HepG2 (cell line): ENCODE measurements around the gene CARD9. TPM values are rescaled to one million over a fixed set of nuclear protein-coding genes. Genes with fewer than 3 reads are reported as not detected.

ENCODE experiments used
- DMAP1 ChIP-seq: IDR thresholded peaks from 2 replicates; pipeline ENCODE4 v1.6.1; 2016
- DPF2 ChIP-seq: sonication (generic); formaldehyde crosslinking; IDR thresholded peaks from 2 replicates; pipeline ENCODE4 v1.4.0; 2020; ENCODE audit warnings: mild to moderate bottlenecking, low read depth, missing genetic modification reagents, borderline replicate concordance
- ESRRA ChIP-seq: sonication (generic); formaldehyde crosslinking; IDR thresholded peaks from 2 replicates; pipeline ENCODE4 v1.5.1; 2020; ENCODE audit warnings: mild to moderate bottlenecking, low read depth, missing genetic modification reagents
- HMGA1 ChIP-seq: sonication (generic); formaldehyde crosslinking; conservative IDR thresholded peaks from 2 replicates; pipeline ENCODE4 v1.4.0; 2020; ENCODE audit warnings: missing genetic modification reagents
- IRX3 ChIP-seq: sonication (generic); formaldehyde crosslinking; IDR thresholded peaks from 2 replicates; pipeline ENCODE4 v1.8.1; 2023; ENCODE audit warnings: mild to moderate bottlenecking, low read depth, missing genetic modification reagents, borderline replicate concordance
- KMT2B ChIP-seq: IDR thresholded peaks from 2 replicates; pipeline ENCODE4 v1.6.1; 2016; ENCODE audit warnings: missing genetic modification reagents, missing compliant biosample characterization
- MTF2 ChIP-seq: sonication (generic); formaldehyde crosslinking; IDR thresholded peaks from 2 replicates; pipeline ENCODE4 v1.5.0; 2020; ENCODE audit warnings: missing genetic modification reagents, borderline replicate concordance
- NFATC3 ChIP-seq: sonication (generic); formaldehyde crosslinking; IDR thresholded peaks from 2 replicates; pipeline ENCODE4 v1.5.1; 2020; ENCODE audit warnings: mild to moderate bottlenecking, missing genetic modification reagents
- NR1H2 ChIP-seq: sonication (generic); formaldehyde crosslinking; IDR thresholded peaks from 2 replicates; pipeline ENCODE4 v1.8.1; 2022; ENCODE audit warnings: low read depth, missing genetic modification reagents, borderline replicate concordance
- PHF8 ChIP-seq: sonication (generic); formaldehyde crosslinking; IDR thresholded peaks from 2 replicates; pipeline ENCODE4 v1.5.0; 2020; ENCODE audit warnings: missing genetic modification reagents
- SALL1 ChIP-seq: sonication (generic); formaldehyde crosslinking; IDR thresholded peaks from 2 replicates; pipeline ENCODE4 v1.8.0; 2022; ENCODE audit warnings: mild to moderate bottlenecking, missing genetic modification reagents
- SOX13 ChIP-seq, 3 experiments: fragments of 450-650 bp in 1 of 3; sonication (generic) in 1 of 3; formaldehyde crosslinking in 1 of 3; IDR thresholded peaks in 2 of 3; conservative IDR thresholded peaks in 1 of 3; 2 replicates each; pipeline versions ENCODE4 v1.5.0 to v1.6.1; 2016 to 2020; ENCODE audit warnings: antibody characterized with exemption in 1 of 3, mild to moderate bottlenecking in 1 of 3, missing compliant biosample characterization in 1 of 3, missing genetic modification reagents in 1 of 3, moderate library complexity in 1 of 3
- TBX2 ChIP-seq: sonication (generic); formaldehyde crosslinking; IDR thresholded peaks from 2 replicates; pipeline ENCODE4 v1.5.0; 2020; ENCODE audit warnings: missing genetic modification reagents, mild to moderate bottlenecking, borderline replicate concordance
- ZNF12 ChIP-seq: sonication (generic); formaldehyde crosslinking; IDR thresholded peaks from 2 replicates; pipeline ENCODE4 v1.5.0; 2020; ENCODE audit warnings: missing genetic modification reagents
- ZNF543 ChIP-seq: sonication (generic); formaldehyde crosslinking; IDR thresholded peaks from 2 replicates; pipeline ENCODE4 v1.4.0; 2020; ENCODE audit warnings: mild to moderate bottlenecking, missing genetic modification reagents
- ZNF546 ChIP-seq: sonication (generic); formaldehyde crosslinking; conservative IDR thresholded peaks from 2 replicates; pipeline ENCODE4 v1.8.1; 2023; ENCODE audit warnings: mild to moderate bottlenecking, missing genetic modification reagents
- ZNF616 ChIP-seq: sonication (generic); formaldehyde crosslinking; IDR thresholded peaks from 2 replicates; pipeline ENCODE4 v1.5.0; 2020; ENCODE audit warnings: low read depth, mild to moderate bottlenecking, missing genetic modification reagents
- ZNF619 ChIP-seq: sonication (generic); formaldehyde crosslinking; IDR thresholded peaks from 2 replicates; pipeline ENCODE4 v1.4.0; 2020; ENCODE audit warnings: mild to moderate bottlenecking, missing genetic modification reagents
- ZNF772 ChIP-seq: sonication (generic); formaldehyde crosslinking; IDR thresholded peaks from 2 replicates; pipeline ENCODE4 v1.5.0; 2020; ENCODE audit warnings: mild to moderate bottlenecking, missing genetic modification reagents
- polyA plus RNA-seq, 8 experiments: library from polyadenylated mRNA; depleted of rRNA in 3 of 8; stranded (reverse) in 7 of 8; unstranded in 1 of 8; fragments of >200 nt; fragmentation: Illumina TruSeq in 4 of 8; extraction: Trizol in 4 of 8; gene quantifications; 2 replicates each; pipeline versions ENCODE4 v1.2.1 to v1.2.3, GENCODE V29; 2011 to 2016; ENCODE audit warnings: low read depth in 4 of 8, missing spikeins in 1 of 8, mixed read lengths in 1 of 8; ENCODE audit not compliant: insufficient read depth in 1 of 8
- total RNA-seq, 5 experiments: library from RNA; depleted of rRNA; stranded (reverse); fragments of >200 nt; fragmentation: Illumina TruSeq; extraction: Trizol; gene quantifications; 2 replicates each; pipeline ENCODE4 v1.2.3, GENCODE V29; 2016; ENCODE audit warnings: low read depth in 1 of 5
- TF ChIP-seq, protein P1 (sequence below): sonication (generic); formaldehyde crosslinking; IDR thresholded peaks from 2 replicates; pipeline ENCODE4 v1.4.0; 2020; ENCODE audit warnings: missing genetic modification reagents
- TF ChIP-seq, protein P2 (sequence below): sonication (generic); formaldehyde crosslinking; IDR thresholded peaks from 2 replicates; pipeline ENCODE4 v1.9.0; 2021; ENCODE audit warnings: missing genetic modification reagents, borderline replicate concordance
- TF ChIP-seq, protein P3 (sequence below): sonication (generic); formaldehyde crosslinking; IDR thresholded peaks from 2 replicates; pipeline ENCODE4 v1.5.0; 2020; ENCODE audit warnings: missing genetic modification reagents
- TF ChIP-seq, protein P4 (sequence below): sonication (generic); formaldehyde crosslinking; IDR thresholded peaks from 2 replicates; pipeline ENCODE4 v1.5.1; 2020; ENCODE audit warnings: mild to moderate bottlenecking, moderate library complexity, missing genetic modification reagents

The CARD9 gene
- total and polyA plus RNA-seq, 2 of the 13 experiments (the other 11 are each of a cell fraction or from before 2014, with no cell fraction given) = 3.3 to 7.4 TPM

DNA sequence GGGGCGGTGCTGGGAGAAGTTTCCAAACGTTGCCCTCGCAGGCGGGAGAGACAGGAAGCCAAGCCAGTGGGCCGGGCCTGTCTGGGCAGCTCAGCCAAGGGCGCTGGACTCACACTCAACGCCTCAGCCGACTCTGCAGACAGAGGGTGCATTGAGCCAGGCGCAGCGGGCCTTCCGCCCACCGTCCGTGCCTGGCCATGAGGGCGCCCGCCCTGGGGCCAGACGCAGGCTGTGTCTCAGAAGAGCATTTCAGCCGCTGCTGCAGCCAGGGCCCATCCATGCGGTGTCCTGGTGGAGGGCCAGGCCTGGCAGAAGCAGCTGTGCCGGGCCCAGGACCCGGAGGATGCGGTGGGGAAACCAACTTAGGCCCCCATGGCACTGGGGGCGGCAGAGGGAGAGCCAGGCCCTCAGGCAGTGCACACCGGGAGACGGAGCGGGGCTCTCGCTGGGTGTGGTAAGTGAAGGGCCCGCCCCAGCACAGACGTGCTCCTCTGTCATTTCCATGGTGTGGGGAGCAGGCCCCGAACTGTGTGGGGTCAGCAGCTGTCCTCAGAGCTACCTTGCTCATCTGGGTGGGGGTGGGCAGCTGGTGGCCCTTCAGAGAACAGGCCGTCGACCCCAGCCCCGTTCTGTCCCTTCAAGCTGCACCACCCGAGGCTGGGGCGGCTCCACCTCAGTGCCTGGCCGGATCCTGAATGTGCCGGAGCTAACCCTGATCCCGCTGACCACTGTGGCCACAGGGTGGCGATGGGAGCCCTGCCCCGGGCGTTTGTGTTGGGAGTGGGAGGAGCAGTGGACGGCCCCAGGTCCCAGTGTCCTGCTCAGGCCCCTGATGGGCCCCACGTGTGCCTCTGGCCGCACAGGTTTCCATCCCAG lies 27.9 kb downstream of the CARD9 start (continued):
- TF ChIP-seq, protein P1, sequence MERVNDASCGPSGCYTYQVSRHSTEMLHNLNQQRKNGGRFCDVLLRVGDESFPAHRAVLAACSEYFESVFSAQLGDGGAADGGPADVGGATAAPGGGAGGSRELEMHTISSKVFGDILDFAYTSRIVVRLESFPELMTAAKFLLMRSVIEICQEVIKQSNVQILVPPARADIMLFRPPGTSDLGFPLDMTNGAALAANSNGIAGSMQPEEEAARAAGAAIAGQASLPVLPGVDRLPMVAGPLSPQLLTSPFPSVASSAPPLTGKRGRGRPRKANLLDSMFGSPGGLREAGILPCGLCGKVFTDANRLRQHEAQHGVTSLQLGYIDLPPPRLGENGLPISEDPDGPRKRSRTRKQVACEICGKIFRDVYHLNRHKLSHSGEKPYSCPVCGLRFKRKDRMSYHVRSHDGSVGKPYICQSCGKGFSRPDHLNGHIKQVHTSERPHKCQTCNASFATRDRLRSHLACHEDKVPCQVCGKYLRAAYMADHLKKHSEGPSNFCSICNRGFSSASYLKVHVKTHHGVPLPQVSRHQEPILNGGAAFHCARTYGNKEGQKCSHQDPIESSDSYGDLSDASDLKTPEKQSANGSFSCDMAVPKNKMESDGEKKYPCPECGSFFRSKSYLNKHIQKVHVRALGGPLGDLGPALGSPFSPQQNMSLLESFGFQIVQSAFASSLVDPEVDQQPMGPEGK = peak; percentile 41; the same call in 1 of the 2 replicates
- TF ChIP-seq, protein P2, sequence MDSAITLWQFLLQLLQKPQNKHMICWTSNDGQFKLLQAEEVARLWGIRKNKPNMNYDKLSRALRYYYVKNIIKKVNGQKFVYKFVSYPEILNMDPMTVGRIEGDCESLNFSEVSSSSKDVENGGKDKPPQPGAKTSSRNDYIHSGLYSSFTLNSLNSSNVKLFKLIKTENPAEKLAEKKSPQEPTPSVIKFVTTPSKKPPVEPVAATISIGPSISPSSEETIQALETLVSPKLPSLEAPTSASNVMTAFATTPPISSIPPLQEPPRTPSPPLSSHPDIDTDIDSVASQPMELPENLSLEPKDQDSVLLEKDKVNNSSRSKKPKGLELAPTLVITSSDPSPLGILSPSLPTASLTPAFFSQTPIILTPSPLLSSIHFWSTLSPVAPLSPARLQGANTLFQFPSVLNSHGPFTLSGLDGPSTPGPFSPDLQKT (CRISPR knock-in tag) = no peak
- TF ChIP-seq IRX3 (CRISPR knock-in tag) (no peak), ESRRA (CRISPR knock-in tag) (peak; percentile 24; the same call in 1 of the 2 replicates), NR1H2 (no peak), HMGA1 (CRISPR knock-in tag) (no peak), ZNF772 (peak; percentile 80), TBX2 (CRISPR knock-in tag) (peak; percentile 54; the same call in 1 of the 2 replicates), DPF2 (CRISPR knock-in tag) (no peak), NFATC3 (CRISPR knock-in tag) (peak; percentile 56; the same call in 1 of the 2 replicates), ZNF543 (CRISPR knock-in tag) (peak; percentile 46; the same call in 1 of the 2 replicates), ZNF619 (CRISPR knock-in tag) (peak; percentile 19; the same call in 1 of the 2 replicates), ZNF12 (CRISPR knock-in tag) (peak; percentile 21; the same call in 1 of the 2 replicates), ZNF546 (CRISPR knock-in tag) (no peak), ZNF616 (0 out of 2 replicates have a peak, but pooled peaks have one; percentile 30), MTF2 (CRISPR knock-in tag) (peak; percentile 67), PHF8 (CRISPR knock-in tag) (peak; percentile 66), SOX13 (IDR thresholded peaks at IDR 0.05) (no peak), SOX13 (CRISPR knock-in tag; conservative IDR thresholded peaks at IDR 0.05 in 1 of 2, IDR thresholded peaks at IDR 0.05 in 1 of 2) (peak in 1 of 2 experiments; percentile 37; a peak in 1 of 4 replicates), SALL1 (CRISPR knock-in tag) (peak; percentile 52; the same call in 1 of the 2 replicates), KMT2B (peak; percentile 31; the same call in 1 of the 2 replicates), DMAP1 (peak; percentile 56)
- TF ChIP-seq, protein P3, sequence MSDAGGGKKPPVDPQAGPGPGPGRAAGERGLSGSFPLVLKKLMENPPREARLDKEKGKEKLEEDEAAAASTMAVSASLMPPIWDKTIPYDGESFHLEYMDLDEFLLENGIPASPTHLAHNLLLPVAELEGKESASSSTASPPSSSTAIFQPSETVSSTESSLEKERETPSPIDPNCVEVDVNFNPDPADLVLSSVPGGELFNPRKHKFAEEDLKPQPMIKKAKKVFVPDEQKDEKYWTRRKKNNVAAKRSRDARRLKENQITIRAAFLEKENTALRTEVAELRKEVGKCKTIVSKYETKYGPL (CRISPR knock-in tag) = no peak
- TF ChIP-seq, protein P4, sequence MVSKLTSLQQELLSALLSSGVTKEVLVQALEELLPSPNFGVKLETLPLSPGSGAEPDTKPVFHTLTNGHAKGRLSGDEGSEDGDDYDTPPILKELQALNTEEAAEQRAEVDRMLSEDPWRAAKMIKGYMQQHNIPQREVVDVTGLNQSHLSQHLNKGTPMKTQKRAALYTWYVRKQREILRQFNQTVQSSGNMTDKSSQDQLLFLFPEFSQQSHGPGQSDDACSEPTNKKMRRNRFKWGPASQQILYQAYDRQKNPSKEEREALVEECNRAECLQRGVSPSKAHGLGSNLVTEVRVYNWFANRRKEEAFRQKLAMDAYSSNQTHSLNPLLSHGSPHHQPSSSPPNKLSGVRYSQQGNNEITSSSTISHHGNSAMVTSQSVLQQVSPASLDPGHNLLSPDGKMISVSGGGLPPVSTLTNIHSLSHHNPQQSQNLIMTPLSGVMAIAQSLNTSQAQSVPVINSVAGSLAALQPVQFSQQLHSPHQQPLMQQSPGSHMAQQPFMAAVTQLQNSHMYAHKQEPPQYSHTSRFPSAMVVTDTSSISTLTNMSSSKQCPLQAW (CRISPR knock-in tag) = peak; percentile 41; the same call in 1 of the 2 replicates
